ENCODE results near the gene GRIP1.
A peak's percentile ranks its signal among the peaks of the same experiment; 100 is the strongest.

GRIP1 gene

DNA sequence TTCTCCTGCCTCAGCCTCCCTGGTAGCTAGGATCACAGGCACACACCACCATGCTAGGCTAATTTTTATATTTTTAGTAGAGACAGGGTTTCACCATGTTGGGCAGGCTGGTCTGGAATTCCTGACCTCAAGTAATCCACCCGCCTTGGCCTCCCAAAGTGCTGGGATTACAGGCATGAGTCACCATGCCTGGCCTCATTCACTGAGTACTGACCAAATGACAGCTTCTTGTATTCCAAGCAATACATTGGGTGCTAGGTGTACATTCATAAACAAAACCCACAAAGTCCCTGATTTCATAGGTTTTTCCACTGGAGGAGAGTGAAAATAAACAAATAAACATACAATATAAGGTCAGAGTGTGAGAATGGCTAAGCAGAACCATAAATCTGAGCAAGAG lies 240.3 kb downstream of the GRIP1 start:
- DNase-seq: peak; percentile 25

DNA sequence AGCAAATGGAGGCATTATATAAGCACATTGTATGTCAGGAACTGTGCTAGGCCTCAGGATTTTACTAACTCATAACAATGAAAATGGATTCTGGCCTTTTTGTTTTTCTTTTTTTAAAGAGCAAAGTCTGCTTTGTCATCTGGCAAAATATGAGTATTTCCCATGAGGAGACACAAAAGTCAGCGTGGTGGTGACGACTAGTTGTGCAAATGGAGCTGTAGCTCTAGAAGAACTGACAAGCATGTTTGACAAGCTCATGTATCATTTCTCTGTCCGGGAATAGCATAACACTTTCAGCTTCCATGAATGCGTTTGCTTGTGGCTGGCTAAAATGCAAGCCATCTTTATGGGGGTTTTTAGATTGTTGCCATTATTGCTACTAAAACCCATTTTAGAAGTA lies 248.8 kb downstream of the GRIP1 start:
- DNase-seq: no peak

DNA sequence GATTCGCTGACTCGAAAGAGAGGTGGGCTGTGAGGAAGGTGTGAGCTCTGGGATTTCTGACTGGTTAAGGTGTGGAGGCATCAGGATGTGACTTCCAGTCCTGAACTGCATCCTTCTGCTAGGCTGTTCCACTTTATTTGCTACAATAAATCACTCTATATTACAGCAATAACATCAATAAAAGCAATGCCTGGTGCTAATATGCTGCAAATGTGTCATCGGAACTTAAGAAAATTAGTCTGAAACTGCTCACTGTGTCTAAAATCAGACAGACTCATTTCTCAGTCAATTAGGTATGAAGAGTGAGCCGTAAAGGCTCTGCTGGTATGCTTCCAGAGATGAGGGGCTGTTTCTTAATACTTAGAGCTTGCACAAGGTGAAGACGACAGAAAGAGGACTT lies 250.0 kb downstream of the GRIP1 start:
- DNase-seq: no peak

DNA sequence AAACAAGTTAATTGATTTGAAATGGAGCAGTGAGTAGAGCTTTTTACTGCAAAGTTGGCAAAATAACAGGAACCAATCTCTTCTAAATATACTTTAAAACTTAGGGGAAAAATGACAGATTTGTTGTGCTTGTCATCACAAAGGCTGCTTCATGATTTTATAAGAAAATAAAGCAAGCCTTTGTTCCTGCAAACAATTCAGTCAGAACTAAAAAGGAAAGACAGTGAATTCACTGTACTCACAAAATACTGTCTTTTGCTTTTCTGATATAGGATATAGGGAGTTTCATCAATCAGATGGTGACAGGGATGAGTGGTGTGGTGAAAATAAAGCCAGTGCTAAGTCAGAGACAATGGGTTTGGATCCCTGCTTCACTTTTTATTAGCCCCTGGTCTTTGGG lies 250.6 kb downstream of the GRIP1 start:
- no peak for DNase-seq

DNA sequence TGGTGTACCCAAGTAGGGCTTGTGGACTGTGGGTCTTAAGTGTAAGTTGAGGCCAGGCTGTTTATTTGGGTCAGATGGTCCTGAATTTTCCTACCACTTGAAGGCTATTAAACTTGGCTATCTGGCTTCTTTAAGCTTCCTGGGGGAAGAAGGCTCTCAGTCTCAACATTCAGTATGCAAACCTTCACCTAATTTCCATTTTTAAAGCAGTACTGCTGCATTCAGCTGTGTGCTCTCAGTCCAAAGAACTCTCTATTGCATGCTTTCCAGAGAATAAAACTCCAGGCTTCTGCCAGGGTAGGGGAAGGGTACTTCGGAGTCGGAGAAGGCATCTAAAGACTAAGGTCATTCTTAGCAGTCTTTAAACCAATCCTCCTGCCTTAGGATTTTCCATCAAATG lies 252.2 kb downstream of the GRIP1 start:
- DNase-seq: no peak

DNA sequence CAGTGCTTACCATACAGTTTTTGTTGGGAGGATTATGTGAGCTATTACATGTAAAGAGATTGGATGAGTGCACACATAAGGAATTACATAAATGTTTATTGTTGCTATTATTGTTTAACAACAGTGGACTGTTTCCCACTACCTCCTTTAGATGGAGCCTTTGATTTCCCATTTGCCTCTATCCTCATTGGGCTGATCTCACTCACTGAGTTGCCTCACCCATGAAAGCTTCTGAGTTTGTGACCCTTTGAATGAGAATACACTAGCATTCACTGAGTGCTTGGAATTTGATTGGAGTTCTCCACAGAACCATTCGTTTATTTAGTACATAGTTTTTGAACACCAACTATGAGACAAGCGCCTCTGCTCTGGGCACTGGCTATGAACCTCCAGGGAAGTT lies 255.6 kb downstream of the GRIP1 start:
- no peak for DNase-seq

DNA sequence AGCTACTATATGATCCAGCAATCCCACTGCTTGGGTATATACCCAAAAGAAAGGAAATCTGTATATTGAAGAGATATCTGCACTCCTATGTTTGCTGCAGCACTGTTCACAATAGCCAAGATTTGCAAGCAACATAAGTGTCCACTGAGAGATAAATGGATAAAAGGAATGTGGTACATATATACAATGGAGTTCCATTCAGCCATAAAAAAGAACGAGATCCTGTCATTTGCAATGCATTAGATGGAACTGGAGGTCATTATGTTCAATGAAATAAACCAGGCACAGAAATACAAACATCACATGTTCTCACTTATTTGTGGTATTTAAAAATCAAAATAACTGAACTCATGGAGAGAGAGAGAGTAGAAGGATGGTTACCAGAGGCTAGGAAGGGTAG lies 260.0 kb downstream of the GRIP1 start:
- DNase-seq: no peak

DNA sequence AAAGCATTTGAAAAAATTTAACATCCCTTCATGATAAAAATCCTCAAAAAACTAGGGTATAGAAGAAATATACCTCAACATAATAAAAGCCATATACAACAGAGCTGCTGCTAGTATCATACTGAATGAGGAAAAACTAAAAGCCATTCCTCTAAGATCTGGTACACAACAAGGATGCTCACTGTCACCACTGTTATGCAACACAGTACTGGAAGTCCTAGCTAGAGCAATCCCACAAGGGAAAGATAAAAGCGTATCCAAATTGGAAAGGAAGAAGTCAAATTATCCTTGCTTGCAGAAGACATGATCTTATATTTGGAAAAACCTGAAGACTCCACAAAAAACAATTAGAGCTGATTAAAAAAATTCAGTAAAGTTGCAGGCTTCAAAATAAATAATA lies 261.7 kb downstream of the GRIP1 start:
- no peak for DNase-seq

DNA sequence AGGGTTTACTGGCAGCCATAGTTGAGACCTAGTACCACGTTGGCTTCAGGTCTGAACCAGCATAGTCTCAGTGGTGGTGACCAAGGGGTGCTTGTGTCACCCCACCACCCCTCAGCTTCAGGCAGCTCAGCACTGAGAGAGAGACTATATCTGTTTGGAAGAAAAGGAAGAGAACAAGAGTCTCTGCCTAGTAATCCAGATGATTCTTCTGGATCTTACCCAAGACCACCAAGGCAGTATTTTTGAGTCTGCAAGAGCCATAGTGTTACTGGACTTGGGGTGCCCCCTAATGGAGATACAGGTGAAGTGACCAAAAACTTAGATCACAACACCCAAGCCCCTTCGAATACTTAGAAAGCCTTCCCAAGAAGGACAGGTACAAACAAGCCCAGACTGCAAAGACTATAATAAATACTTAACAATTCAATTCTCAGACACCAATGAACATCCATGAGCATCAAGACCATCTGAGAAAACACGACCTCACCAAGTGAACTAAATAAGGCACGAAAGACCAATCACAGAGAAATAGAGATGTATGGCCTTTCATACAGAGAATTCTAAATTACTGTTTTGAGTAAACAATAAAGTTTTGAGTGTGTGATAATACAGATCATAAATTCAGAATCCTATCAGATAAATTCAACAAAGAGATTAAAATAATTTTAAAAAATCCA lies 269.5 kb downstream of the GRIP1 start:
- peak; percentile 81 for DNase-seq

DNA sequence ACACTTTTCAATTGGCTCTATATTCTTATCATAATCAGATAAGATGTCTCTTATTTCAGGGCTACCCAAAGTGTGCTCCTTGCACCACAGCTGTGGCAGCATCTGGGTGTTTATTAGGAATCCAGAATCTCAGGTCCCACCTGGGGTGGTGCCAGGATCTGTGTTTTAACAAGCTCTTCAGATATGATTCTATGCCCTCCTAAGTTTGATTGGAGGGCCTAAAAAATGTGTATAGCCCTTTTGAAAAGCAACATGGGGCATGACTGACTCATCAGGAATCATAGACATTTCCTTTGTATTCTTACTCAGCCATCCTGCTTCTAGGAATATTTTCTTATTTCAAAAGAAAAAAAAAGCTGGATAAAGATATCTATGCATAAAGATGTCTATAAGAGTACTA lies 273.5 kb downstream of the GRIP1 start:
- DNase-seq: peak; percentile 70

DNA sequence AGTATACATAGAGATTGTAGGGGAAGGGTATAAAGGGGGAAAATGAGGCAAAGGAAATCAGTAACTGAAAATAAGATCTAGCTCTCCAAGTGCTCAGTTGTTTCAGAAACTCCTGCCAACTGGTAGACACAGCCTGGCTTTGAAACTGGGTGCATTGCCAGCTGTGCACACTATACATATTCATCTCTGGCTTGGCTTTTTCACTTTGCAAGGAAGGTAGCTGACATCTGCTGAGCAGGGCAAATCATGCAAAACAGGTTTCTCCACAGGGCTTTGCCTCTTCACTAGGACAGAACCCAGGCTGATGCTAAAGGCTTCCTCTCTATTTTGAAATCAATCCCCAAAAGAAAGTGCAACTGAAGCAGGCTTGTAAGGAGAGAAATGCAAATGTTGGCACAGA lies 275.1 kb downstream of the GRIP1 start:
- no peak for DNase-seq

DNA sequence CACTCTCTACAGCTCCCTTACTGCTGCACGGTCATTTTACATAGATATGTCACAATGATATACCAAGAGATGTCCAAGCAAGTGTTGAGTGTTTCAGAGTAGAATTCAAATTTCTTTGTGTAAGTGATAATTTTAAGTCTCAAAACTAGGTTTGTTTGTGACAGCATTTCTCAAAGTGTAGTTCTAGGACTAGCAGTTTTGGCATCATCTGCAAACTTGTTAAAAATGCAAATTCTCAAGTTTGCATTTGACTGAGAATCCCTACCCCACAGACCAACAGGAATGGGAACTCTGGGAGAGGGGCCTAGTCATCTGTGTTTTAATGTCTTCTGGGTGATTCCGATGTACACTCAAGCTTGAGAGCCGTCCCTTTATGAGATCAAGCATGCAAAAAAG lies 279.0 kb downstream of the GRIP1 start:
- no peak for DNase-seq

DNA sequence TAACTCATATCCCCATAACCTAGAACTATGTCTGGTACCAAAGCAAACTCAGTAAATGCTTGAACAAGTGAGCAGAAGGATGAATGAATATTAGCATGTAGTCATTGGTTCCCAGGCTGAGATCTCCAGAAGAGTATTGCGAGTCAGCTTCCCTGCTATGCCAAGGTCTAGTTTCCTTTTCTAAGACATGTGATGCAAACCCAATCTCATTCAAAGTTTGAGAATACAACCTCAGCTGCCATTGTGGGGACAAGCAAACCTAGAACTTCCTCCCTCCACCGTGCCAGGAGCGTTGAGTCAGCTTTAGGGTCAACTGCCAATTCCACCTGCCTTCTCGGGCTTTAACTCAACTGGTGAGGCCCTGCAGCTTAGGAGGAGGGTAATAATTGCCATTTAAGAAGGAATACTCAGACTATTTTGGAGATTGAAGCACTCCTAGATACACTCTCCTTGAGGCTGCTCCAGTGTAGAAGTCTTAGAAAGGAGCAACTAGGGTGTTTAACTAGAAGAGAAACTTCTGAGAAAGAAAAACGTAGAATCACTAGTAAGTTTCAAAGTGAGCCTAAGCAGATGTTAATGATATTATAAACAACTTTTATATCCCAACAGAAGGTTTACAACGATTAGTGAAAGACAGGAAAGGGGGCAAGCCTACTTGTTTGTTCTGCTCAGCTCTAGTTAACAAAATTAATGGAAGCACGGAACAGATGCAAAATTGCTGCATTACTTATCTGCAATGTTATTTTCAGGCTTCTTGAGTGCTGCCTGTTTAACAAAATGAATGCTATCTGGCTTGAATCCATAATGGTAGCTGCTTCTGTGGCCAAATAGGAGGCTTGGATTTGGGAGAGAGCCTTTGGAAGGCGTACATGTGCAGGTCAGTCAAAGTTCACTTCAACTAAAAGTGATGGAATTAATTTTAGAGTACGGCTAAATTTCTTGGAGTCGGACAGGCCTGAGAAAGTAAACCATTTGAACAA lies 279.7 kb downstream of the GRIP1 start:
- DNase-seq: peak; percentile 8

DNA sequence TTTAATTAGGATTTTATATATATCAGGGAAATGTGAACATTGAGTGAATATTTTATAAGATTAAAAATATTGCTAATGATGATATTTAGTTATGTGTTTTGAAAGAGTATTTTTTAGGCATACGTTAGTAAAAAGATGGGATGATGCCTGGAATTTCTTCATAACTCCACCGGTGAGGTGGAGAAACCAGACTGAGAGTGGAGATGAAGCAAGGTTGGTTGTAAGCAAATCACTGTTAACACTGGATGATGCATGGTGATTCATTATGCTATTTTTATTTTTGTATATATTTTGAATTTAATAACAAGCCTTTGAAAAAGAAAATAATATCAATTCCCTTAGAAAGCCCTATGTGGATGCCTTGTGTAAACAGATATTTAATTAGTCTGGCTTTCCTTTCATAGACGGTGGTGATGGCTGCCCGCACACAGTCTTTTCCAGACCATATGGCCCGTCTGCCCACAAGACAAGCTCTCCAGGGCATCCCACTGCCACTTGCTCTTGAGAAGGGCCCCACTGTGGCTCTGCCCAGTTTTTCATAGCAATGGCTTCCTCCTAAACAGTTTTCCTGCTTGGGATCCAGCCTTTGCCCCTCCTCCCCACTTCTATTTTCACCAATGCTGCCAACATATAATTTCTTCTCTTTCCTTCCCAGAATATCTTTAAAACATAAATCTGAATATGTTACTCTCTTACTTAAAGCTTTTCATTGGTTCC lies 281.1 kb downstream of the GRIP1 start:
- DNase-seq: no peak

DNA sequence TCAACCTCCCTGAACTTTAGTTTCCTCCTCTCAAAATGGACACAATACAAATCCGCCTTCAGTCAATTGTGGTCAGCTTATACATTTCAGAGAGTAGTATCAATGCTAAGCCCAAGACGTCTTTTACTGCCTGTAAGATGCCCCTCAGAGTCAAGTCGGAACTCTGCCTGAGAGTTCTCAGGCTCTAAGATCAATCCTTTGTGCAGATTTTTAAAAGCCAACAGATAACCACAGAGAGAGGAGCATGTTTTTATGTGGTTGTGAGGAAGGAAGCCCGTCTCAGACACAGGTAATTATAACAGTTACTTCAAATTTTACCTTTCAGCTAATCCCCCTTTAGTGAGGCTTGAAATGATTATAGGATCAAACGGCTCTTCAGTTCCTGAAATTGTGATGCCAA lies 285.0 kb downstream of the GRIP1 start:
- no peak for DNase-seq

DNA sequence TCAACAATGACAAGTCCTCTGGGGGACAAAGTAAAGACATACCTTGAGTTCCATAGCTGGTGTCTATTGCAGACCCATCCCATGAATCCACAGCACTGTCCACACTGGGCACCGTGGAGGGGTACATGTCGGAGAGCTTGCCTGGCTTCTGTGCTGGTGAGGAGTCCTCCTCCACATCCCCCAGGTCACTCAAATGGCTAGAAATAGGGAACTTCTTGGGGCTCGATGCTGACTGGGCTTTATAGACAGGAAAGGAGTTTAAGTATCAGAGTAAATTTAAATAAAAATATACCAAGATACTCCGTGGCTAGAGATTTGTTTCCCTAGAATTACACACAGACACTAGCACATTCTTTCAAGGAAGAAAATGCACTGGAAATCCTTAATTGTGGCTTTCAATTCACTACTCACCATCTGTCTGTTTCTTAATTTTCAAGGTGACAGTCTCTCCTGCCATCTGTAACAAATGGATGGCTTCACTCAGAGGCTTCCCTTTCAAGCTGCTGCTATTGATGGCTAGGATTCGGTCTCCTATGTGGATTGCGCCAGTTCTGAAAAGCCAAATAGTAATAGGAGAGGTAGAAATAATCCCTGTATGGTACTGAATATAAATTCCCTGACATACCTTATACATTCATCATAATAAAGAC lies 286.5 kb downstream of the GRIP1 start:
- no peak for DNase-seq

DNA sequence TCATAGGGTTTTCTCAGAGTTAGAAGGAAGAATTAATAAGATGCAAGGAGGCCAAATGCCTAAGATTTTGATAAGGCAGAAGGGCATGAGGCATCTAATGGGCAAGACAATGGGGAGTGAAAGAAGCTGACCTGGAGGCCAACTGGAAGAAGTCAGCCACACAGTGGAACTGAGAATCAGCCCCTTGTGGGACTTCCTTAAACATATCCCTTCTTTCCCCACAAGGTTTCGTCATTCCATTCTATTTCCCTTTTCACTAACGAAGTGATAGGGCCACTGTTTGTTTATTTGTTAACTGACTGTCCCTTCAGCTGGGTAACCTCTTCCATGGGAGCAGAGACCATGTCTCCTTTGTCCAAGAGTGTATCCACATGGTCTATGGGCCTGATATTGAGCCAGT lies 290.4 kb downstream of the GRIP1 start:
- DNase-seq: no peak

DNA sequence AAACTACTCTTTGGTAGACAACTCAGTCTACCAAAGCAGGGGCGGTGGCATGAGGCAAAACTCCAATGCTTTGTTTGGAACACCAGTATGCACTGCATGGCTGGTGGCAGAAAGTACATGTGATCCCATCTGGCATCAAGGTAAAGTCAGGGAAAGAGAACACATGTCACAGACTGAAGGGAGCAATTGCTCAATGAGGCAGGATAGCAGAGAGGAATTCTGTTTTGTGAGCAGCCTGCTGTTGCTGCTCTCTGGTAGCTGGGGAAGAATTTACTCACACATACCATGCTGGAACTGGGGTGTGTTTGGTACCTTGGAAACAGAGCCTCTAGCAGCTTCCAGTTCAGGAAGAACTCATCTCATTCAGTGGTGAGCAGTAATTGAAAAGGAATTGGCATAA lies 291.8 kb downstream of the GRIP1 start:
- no peak for DNase-seq

DNA sequence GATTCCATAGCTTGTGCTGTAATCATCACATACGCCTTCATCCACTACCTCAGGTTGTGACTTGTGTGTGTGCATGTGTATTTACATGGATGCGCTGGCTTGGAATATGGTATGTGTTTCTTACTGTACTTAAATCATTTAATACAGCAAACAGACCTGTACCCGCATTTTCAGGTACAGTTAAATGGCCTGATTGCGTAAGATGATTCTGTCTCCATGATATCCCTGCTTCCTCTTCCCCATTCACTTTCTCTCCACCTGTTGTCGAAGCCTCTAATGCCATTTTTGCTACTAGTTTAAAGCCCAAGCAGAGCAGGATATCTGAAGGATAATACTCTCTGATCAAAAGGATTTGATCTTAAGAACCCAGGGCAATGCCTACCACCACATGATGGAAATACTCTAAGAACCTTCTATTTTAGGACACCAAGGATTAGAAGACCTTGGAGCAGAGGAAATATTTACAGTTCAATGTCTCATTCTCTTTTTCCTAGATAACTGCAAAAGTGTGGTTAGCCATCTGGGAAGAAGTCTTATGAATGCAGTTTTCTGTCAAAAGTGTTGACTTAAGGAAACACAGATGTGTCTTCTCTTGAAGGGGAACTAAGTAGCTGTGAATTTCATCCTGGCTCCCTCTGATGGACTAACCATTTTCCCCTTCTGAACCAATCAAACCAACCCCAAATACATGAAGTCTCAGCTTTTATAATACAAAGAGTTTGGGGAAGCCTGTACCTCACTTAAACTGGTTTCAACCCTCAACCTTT lies 297.9 kb downstream of the GRIP1 start:
- DNase-seq: no peak

DNA sequence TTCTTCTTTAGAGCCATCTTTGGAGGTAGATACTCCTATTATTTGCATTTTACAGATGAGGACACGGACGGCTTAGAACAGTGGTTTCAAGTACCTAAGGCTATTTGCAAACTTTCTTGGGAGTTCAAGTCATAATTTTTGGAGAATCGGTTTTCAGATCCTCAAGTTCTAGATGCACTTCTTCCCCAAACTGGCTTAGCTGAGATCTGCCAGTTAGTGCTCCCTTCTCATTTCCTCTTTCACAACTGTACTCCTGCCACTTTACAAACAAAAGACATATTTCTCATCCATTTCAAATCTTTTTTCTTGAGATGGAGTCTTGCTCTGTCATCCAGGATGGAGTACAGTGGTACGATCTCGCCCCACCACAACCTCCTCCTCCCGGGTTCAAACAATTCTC lies 299.3 kb downstream of the GRIP1 start:
- no peak for DNase-seq

DNA sequence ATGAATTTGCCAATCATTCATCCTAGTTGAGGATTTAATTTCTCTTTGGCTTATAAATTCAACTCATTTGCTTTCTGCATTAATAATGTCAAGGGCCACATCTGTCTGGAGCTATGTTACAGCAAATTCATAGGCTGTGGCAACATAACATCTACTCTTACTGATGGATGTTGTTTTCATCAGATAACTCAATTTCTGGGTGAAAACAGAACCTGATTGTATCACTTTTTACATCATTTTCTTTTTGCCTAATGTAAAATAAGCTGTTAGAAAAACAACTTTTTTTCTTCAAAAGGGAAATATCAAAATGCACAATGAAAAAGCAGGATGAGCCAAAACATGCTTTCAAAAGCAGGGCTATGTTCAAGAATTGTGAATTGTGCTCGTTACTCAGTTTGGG lies 303.3 kb downstream of the GRIP1 start:
- no peak for DNase-seq

DNA sequence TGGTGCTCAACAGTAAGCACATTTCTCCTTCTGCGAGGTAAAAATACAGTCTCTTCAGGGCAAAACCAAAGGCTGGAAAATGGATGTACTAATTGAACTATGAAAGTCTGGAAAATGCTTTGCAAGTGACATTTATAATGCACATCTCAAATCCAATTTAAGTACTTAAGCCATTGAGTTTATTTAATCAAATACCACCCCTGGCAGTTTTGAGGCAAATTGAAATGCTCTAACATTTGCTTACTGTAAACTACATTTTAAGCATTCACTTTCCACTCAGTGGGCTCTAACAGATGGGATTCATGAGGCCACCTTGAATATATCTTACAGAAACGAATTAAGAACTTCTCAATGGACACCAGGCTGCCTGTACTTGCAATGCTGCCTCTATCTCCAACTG lies 306.9 kb downstream of the GRIP1 start:
- no peak for DNase-seq
